ENCODE measurements around the gene TYRO3.

GRCh38 chr15:41606997-41607396 lies 48.0 kb downstream of the TYRO3 start:
- TF ChIP-seq, protein P1, sequence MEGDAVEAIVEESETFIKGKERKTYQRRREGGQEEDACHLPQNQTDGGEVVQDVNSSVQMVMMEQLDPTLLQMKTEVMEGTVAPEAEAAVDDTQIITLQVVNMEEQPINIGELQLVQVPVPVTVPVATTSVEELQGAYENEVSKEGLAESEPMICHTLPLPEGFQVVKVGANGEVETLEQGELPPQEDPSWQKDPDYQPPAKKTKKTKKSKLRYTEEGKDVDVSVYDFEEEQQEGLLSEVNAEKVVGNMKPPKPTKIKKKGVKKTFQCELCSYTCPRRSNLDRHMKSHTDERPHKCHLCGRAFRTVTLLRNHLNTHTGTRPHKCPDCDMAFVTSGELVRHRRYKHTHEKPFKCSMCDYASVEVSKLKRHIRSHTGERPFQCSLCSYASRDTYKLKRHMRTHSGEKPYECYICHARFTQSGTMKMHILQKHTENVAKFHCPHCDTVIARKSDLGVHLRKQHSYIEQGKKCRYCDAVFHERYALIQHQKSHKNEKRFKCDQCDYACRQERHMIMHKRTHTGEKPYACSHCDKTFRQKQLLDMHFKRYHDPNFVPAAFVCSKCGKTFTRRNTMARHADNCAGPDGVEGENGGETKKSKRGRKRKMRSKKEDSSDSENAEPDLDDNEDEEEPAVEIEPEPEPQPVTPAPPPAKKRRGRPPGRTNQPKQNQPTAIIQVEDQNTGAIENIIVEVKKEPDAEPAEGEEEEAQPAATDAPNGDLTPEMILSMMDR (IDR thresholded peaks at IDR 0.05), result no peak
- no peak for TF ChIP-seq POLR2A (IDR thresholded peaks at IDR 0.05)
